Stimulated activated naive CD8-positive, alpha-beta T cell treated with anti-CD3 and anti-CD28 coated beads, Interleukin-15, Interleukin-2, amounts not matched to agents 100 U/mL and 50 U/mL, for 24 hours (primary cell): ENCODE results near the gene COL23A1.
"Not testable (repeated sequence)": the region's sequence is repeated elsewhere in the genome, so short reads cannot be mapped to it uniquely, and the experiment has no call there.

ENCODE experiments used
- ATAC-seq: fragments of 150-1000 bp; cut with Tn5 transposase; one replicate; pipeline ENCODE4 v1.10.0; 2021
- DNase-seq: peaks from one replicate; pipeline ENCODE4 v3.0.0; 2021

The COL23A1 gene

GRCh38 chr5:178261666-178262600 is 328.3 kb downstream of the COL23A1 start:
- no peak for DNase-seq
- ATAC-seq: no peak

GRCh38 chr5:178259623-178260536 is 330.3 kb downstream of the COL23A1 start:
- ATAC-seq: no peak
- DNase-seq: no peak

DNA sequence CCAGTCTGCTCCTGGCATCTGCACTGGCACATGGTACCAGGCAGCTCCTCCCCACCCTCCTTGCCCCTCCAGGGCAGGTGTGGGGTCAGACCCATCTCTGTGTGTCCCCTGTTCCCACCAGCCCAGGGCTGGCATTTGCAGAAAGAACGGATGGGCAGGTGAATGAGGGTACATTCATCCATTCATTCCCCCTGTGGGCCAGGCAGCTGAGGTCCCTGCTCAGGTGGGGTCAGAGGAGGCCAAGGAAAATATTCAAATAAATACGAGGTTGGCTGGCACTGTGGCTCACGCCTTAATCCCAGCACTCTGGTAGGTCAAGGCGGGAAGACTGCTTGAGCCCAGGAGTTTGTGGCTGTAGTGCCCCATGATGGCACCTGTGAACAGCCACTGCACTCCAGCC is 332.5 kb downstream of the COL23A1 start:
- ATAC-seq: peak; percentile 7
- DNase-seq: no peak

GRCh38 chr5:178256746-178257145 is 333.4 kb downstream of the COL23A1 start:
- ATAC-seq (no peak), DNase-seq (no peak)

DNA sequence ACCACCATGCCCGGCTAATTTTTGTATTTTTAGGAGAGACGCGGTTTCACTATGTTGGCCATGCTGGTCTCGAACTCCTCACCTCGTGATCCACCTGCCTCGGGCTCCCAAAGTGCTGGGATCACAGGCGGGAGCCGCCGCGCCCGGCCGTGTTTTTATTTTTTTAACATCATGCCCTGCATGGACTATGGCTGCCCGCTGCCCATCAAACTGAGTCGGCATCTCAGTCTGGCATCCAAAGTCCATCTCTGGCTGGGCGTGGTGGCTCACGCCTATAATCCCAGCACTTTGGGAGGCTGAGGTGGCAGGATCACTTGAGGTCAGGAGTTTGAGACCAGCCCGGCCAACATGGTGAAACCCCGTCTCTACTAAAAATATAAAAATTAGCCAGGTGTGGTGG is 336.6 kb downstream of the COL23A1 start:
- not testable (repeated sequence) for ATAC-seq, DNase-seq

DNA sequence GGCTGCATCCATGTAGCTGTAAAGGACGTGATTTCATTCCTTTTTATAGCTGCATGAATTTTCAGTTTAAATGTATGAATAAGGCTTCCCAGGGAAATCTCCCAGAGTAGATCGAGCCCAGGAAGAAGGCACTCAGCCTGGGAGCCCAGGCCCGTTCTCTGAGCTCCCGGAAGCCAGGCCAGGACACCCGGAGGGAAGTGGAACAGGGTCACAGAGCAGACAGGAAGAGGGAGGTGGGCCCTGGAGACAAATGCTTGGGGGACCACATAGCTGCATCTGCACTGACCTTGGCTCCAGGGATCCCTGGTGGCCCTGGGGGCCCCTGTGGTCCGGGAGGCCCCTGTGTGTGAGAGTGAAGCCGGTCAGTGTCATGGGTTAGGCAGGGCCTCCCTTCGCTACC is 337.9 kb downstream of the COL23A1 start:
- ATAC-seq (no peak), DNase-seq (no peak)

DNA sequence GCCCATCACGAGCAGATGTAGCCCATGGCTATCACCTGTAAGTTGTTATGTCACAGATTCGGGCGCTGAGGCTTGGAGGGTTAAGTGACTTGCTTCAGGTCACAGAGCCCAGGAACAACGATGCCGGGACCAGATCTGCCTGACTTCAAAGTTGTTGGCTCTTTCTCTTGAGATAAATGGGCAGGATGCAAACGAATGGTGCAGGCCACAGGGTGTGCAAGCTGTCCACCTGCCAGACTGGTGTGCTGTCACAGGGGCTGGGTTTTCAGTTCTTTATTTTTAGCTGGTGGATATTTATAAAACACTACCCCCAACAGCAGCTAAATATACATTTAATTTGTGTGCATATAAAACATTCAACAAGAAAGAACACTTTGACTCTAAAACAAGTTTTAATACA is 339.9 kb downstream of the COL23A1 start:
- ATAC-seq (no peak), DNase-seq (no peak)

DNA sequence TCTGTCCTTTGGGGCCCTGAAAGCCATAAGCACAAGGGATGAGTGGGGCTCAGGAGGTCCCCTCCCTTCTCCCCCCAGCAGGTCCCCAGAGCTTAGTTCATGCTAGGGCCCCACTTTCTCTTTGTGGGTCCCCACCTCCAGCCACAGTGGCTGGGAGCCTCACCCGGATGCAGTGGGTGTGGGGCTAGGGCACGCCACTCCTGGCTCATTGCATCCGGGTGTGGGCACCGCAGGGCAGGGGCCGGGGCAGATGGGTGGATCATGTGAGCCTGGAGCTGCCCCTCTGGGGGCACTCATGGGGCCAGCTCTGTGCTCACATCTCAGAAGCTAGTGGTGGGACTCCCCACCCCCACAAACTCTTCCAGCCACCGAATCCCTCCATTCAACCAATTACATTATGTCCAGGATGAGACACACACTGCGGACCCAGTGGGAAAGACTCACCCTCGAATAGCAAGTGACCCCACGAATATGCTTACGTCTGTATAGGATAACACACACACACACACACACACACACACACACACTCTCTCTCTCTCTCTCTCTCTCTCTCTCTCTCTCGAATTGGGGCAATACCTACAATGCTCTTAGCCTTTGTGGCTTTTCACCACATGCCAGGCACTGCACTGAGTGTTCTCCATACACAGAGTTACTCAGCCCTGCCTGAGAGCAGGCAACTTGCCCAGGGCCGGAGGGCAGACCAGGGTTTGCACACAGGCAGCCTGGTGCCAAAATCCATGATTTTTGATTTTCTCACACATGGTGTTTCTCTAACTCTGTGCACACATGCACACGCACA is 340.8 kb downstream of the COL23A1 start:
- ATAC-seq (peak; percentile 83), DNase-seq (peak; percentile 54)

DNA sequence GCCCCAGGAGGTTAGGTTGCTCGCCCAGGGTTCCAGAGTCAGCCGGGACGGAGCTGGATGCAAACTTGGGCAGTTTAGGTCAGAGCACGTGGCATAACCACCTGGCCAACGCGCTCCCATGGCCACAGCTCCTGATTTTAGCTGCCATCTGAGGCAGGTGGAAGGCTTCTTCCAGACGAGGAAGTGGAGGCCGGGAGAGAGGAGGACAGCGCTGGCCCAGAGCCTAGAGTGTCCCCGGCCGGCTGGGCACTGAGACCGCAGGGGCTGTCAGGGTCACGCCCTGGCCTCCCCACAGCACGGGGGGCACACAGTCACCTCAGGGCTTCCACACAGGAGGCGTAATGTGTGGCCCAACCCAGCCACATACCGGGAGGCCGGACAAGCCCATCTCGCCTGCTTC is 341.4 kb downstream of the COL23A1 start:
- ATAC-seq (no peak), DNase-seq (no peak)

DNA sequence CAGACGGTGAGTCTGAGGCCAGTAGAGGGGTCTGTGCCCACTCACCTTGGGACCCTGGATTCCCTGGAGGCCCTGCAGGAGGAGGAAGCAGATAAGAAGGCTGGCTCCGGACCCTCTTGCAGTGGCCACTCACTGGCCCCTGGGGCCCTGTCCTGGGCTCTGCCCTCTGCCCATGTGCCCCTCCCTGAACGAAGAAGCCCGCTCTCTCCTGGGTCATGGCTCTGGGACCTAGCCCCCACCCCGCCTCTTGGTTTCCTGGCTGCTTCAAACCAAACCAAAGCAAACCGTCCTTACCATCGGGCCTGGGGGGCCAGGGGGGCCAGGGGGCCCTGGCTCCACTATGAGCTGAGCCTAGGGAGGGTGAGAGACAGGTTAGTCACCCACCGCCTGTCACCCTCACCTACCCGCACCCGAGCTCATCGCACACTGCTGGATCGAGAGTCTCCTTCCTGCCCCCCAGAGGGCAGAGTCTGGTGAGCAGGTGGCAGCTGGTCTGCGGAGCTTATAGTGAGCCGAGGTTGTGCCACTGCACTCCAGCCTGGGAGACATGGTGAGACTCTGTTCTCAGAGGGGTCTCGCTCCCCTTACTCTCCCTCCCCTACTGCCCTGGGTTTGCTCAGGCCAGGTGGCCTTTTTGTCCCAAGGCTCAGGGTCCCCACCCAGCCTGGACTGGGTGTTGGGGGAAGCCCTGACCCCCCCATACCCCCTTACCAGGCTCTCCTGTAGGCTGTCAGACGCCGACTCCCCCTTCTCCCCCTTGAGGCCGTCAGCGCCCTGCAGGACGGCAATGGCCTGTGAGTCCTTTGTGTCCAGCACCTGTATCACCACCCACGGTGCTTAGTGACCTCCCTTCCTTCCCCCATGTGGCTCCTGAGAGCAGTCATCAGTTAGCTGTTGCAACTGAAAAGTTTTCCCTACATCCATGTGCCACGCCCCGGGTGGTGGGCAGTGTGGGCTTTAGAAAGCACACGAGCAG is 342.4 kb downstream of the COL23A1 start:
- peak; percentile 70 for ATAC-seq
- DNase-seq: no peak

DNA sequence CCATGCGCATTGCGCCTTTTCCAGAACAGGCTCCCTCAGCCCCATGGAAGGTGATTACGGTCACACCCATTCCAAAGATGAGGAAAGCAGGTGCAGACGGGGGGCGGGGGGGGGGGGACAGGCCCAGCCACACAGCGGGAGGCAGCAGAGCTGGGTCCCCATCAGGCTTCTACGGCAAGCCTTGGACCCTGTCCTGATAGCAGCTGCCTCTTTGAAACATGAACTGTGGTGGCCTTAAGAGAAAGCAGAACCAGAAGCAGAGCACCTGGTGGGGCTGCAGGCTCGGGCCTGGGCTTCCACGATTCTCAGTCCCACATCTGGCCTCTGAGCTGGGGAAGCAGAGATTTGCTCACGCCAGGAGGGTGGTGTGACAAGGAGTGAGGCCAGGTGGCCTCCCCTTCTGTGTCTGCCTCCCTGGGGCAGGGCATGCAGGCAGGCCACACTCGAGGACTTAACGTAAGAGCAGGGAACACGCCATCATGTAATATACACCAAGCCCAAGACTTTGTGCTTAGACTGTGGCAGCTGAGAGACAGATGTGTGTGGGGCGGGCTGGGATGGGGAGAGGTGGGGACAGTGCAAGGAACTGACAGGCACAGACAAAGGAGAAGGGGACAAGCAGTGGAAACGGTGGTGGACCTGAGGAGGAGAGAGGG is 343.4 kb downstream of the COL23A1 start:
- ATAC-seq: no peak
- DNase-seq: no peak

GRCh38 chr5:178245389-178245788 is 344.8 kb downstream of the COL23A1 start:
- ATAC-seq: no peak

DNA sequence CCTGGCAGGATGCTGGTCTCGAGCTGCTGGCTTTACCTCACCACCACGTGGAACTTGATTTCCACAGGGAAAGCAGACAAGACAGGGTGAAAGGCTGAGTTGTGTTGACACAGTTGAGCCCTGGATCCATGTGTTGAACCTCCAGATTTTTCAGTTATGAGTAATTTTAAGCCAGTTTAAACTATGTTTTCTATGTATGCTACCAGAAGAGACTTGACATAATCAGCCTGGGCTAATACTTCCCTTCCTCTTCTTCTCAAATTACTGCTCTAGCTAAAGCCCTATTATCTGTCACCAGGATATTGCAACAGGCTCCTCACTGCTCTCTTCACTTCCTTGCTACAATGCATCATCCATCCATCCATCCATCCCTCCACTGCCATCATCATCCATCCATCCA is 345.6 kb downstream of the COL23A1 start:
- no peak for DNase-seq
- no peak for ATAC-seq

More at GRCh38 chr5:178245389-178245788, 344.8 kb downstream of the COL23A1 start:
- DNase-seq: no peak

GRCh38 chr5:178242416-178242815 is 347.8 kb downstream of the COL23A1 start:
- DNase-seq: no peak
- no peak for ATAC-seq

DNA sequence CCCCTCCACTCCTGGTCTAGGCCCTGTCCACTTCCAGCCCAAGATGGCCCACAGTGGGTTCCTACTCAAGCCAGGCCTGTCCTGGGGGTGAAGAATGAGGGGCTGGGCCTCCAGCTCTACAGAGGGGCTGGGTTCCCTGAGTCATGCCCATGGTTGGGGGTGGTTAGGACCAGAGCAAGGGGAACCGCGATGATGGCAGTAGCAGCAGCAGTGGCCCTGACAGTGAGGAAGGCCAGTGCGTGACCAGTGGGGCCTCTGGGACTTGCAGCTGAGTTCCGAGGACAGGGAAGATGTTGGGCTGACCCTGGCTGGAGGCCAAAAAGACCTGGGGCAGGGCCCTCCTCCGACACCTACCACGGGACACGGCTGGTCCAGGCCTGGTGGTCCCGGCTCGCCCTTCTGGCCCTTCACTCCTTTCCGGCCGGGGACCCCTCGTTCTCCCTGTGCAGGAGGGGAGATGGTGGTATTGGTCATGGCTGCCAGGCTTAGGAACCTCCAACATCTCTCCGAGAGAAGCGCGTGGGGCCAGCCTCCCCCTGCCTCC is 348.4 kb downstream of the COL23A1 start:
- DNase-seq (no peak), ATAC-seq (no peak)

DNA sequence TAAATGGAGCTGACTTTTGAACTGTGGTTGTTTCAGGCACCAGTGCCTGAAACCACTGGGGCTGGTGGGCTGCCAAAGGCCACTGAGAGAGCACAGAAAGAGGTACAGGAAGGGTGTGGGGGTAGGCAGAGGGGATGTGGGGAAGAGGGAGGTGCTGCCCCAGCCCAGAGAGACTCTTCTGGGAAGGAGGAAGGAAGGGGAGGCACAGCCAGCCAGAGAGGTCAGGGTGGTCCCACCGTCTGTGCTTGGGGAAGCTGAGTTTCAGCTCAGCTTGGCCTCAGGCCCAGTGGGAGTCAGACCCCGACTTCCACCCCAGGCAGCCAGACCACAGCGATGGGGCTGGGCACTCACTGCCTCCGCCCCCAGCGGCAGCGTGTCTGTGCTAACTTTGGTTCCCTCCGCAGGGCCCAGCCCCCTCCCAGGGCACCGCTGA is 348.9 kb downstream of the COL23A1 start:
- ATAC-seq: peak; percentile 48

GRCh38 chr5:178240766-178241165 is 349.4 kb downstream of the COL23A1 start:
- ATAC-seq (no peak), DNase-seq (no peak)

More for the DNA sequence above, 348.9 kb downstream of the COL23A1 start:
- peak; percentile 41 for DNase-seq

DNA sequence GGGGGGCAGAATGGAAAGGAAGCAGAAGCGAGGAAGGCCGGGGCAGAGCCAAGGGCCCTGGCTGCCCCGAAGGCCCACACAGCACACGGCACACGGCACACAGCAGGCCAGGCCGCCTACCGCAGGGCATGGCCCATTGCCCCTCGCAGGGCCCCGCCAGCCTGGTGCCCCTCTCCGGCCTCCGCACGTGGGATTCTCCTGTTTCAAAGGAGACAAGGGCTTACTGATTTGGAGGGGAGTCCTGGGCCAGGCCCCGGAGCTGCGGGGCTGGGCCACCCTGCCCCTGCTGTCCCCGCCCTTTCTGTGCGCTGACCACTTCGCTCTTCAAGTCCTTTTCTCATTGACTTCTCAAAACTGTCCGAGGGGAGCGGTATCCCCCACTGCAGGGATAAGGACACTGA is 349.9 kb downstream of the COL23A1 start:
- no peak for DNase-seq
- ATAC-seq: no peak

DNA sequence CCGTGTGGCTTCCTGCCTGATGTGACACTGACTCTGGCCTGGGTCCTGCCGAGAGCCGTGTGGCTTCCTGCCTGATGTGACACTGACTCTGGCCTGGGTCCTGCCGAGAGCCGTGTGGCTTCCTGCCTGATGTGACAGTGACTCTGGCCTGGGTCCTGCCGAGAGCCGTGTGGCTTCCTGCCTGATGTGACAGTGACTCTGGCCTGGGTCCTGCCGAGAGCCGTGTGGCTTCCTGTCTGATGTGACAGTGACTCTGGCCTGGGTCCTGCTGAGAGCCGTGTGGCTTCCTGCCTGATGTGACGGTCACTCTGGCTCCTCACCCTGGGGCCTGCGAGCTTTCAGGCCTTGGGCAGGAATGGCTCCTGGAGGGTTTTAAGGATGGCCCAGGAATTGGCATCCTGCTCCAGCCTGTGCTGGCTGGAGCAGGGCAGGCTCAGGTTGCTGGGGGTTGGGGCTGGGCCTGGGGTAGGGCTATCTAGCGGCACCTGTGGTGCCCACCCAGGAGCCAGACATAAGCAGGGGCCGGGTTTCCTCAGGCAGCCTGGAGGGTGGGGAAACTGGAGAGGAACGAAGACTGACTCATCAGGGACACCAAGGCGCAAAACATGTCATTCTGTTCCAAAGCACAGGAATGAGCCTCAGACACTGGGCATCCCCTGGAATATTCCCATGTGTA is 350.4 kb downstream of the COL23A1 start:
- ATAC-seq: not testable (repeated sequence)

More for the DNA sequence above, 350.4 kb downstream of the COL23A1 start:
- not testable (repeated sequence) for DNase-seq
